CD1c-positive myeloid dendritic cell (primary cell): Measurements from ENCODE around the gene SPOCK1.
"Not testable (repeated sequence)": the region's sequence is repeated elsewhere in the genome, so short reads cannot be mapped to it uniquely, and the experiment has no call there.

ENCODE experiments used
- DNase-seq: peaks from one replicate; pipeline ENCODE4 v3.0.0-alpha.2; 2016; ENCODE audit errors: extremely low spot score

Gene SPOCK1

DNA sequence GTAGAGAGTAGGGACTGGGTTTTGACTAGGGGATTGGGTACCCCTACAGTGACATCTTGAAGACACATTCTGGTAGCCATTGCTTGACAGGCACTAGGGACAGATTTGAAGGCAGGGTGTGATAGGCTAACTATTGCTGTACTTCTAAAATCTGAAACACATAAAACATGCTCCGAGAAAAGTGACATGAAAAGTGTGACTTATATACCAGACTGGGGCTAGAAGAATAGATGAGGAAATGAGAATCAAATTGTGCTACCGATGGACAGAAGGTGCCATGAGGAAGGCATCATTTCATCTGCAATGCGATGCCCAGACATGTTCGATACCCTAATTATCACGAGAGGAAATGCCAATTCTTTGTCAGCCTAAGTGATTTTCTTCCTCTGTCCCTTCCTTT lies 475.8 kb downstream of the SPOCK1 start:
- DNase-seq = no peak

DNA sequence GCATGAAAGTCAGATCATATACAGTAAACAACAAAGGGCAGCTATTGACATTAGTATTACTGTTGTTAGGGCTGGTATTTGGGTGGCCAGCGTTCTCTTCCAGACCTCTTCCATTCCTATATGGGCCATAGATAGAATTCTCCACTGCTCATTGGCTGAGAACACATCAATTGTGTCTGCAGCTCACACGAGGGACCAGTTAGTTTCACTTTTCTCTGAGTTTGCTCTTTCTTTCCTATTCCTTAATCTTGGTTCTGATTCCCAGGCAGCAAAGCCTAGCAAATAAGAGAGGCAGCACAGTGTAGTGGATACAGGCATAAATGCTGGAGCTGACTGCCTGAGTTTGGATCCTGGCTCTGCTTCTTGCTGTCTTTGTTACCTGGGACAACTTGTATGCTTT lies 476.4 kb downstream of the SPOCK1 start:
- no peak for DNase-seq

DNA sequence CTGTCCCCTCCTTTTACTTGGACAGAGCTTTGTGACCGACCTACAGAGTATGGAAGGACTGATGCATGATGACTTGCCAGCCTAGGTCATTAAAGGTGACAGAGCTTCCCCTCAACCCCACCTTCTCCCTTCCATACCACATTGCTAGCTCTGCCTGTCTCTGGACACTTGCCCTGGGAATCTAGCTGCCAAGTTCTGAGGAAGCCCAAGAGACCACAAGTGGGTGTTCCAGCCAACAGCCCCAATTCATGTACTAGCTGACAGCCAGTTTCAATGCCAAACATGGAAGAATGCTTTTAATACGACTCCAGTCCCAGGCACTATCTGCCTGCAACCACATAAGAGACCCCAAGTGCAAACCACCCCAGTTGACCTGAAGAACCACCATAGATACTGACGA lies 477.1 kb downstream of the SPOCK1 start:
- no peak for DNase-seq

DNA sequence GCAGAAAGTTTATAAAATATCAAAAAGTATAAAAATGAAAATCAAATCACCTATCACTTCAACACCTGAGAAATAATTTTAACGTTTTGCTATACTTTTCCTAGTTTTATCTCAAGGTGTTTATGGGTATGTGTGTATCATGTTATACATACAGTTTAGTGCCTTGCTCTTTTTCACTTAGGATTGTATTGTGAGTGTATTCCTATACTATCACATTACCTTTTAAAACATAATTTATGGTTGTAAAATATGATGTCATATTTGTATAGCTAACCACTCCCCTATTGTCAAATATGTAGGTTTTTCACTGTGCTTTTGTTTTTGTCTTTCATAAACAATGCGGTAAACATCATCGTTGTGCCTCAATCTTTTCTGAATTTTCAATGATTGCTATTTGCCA lies 479.9 kb downstream of the SPOCK1 start:
- no peak for DNase-seq

DNA sequence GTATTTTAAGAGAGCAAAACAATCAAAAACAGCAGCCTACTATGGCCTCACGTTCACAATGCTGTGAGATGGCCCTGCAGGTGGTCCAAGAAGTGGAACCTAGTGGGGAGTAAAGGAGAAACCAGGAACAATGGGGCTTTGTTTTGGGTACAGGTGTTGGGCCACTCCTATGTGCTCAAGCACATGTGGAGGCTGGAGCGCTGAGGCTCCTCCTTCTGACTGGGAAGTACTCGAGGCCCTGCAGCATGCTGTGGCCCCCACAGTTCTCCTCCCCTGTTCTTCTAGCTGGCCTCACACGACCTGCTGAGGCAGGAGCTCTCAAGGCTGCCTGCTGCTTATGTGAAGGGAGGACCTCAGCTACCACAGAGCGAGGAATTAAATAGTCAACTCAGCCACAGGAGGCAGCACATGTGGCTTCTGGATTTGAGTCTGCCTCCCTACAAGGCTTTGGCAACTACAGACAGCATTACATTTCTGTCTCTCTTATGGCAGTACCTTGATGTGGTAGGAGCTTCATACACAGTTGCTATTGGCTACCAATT lies 482.3 kb downstream of the SPOCK1 start:
- no peak for DNase-seq

DNA sequence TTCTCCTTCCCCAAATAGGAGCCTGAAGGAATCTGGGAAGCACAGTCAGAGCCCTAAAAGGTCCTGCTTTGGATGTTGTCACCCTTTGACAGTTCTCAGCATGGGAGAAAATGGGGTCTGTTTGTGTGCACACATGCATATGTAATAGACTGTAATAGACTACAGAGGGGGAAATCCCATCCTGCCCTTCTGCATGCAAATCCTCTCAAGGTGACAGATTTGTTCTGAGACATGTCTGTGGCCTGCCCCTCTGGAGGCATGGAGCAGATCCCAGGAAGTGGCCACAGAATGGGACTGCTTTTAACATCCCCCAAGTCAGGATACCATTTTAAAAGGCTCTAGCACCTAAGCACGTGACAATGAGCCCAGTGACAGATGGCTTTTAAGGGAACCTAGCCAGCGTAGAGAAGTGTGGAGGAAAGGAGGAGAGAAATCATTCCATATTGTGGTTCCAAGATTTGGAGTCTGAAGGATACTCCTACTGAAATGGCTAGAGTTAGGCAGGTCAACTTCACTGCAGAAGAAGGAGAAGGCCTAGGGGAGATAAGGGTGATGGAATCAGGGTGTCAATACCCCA lies 483.5 kb downstream of the SPOCK1 start:
- no peak for DNase-seq

DNA sequence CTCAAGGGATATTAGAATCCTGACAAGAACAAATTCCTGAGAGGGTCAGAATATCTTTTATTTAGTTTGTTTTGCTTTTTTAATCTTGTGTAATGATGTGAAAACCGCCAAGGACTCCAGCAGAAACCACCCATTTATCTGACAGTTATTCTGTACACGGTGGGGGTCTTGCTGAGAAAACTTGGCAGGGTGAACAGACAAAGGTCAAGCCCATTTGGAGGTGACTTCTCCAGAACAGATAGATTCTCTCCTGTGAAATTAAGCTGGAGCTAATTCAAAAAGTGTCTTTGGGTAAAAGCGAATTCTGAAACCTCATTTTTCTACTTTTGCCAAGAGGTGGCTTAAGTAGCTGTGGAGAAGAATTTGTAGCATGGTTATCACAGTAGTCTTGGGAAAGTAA lies 484.4 kb downstream of the SPOCK1 start:
- no peak for DNase-seq

DNA sequence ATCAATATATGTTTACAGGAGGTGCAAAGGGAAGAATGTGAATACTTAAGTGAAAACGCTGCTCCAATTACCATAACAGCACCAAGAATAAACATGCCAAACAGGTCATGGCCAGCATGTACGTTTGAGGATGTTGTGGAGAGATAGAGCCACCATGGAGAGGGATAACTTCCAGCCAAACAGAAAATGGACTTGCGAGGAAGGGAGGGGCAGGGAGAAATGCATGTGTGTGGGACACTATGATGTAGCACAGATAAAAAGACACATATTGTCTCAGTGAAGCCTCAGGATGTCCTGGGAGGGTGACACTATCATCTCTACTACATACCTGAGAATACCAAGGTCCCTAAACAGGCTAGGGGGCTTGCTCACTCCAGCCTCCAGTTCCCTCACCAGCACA lies 488.9 kb downstream of the SPOCK1 start:
- no peak for DNase-seq

DNA sequence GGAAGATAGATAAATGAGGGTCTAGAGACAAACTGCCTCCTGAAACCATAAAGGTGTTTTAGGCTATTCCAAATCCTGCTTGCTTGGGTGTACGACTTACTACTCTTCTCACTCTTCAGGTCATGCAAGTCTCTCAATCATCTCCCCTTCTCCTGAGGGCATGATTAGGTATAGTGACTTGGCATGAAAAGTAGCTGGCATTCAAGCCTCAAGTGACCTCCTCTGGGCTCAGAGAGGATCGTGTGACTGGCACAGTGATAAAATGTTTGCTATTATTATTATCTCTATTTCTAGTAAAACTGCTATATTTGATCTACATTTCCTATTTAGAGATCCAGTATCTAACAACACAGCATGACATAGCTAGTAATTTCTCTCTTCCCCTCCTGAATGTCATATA lies 494.8 kb downstream of the SPOCK1 start:
- no peak for DNase-seq

DNA sequence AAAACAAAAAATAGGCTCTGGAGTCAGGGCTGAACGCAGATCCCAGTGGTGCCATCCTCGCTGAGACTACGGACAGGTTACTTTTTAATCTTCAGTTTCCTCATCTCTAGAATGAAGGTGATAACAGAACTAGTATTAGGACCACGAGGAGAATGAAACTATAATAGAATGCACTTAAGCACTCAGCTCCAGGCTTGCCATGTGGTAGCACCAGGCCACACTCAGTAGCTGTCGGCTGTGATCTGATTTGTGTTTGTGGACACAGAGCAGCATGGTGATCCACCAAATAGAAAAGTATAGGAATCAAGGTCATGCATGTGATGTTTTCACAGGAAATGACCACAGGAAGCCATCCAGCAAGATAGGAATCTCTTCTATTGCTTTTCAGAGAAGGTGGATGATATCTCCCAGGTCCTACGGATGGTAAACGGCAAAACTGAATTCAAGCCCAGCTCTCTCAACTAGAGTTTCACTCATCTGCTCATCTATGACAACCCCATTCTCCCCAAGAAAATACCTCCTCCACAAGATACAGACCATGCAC lies 498.0 kb downstream of the SPOCK1 start:
- no peak for DNase-seq

DNA sequence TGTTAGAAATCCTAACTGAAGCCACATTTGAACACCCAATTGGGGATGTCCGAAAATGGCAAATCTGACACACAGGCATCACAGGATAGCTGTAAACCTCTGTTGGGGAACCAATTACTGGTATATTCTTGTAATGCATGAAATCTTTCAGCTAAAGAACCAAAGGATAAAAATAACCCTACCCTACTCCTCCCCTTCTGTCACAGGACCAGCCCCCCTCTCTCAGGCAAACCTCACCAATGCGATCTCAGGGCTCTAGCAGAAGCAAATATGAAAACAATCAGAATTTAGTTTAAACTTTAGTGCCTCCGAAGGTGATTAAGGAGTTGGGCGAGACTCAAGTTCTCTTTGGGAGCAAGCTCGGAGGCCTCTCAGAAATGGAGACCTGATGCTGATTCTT lies 499.3 kb downstream of the SPOCK1 start:
- DNase-seq = no peak

DNA sequence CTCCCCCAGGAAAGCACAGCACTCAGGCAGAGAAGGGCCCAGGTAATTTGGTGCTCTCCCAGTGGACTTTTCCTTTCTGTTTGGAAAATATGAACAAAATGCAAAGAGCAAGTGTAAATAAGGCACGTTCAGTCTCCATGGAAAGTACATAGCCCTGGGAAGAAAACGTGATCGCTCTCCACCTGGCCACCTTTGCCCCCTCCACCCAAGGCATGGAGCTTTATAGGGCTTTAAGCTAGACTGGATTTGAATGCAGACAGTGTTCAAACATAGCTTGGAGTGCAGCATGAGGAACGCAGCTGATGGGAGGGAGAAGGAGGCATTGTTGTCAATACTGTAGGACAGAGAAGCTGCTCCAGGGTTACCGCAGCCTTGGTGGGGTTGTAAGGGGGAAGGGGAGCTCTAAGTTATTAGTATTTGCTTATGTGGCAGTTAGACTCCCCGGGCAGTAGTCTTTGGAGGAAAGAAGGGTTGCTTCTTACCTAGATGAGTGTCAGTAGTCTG lies 500.2 kb downstream of the SPOCK1 start:
- no peak for DNase-seq

DNA sequence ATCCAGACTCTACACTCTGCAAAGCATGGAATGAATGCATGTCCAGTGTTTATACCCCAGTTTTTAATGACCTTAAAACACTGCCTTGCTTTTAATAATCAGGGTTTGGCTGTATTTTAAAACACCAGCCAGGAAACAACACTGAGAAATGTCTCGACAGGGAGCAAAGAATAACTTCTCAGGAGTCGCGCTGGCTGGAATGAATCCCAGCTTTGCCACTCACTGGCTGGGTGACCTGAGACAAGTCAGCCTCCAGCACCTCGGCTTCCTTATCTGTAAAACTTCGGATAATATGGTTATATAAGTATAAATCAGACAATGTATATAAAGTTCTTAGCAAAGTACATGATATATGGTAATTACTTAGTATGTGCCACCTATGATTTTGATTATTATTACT lies 505.0 kb downstream of the SPOCK1 start:
- DNase-seq = no peak

DNA sequence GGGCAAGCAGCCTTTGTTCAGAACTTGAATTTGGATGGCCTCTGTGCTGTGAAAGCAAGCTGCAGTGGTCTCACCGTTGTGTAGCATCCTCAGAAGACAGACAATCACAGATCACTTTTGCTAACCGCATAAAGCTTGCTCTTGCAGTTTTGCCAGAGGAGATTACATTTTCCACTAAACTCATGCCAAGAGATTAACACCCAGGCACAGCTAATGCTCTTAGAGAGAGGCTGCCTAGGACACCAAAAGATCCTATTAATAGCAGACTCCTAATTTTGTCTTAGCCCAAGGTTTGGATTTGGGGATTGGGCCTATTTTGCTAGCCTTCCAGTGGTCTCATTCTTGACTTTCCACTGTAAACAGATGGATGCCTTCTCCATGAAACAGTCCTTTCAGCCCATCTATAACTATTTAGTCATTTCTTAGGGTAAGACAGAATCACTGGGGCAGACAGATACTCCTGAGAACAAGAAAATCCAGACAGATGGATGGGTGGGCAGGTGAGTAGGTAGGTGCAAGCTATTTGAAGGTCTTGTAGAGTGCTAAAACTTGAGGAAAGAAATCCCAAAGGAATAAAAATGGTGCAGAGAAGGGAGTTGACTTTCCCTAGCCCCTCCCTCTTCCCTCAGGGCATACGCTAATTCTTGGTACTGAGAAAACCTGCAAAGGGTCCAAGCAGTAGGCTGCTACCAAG lies 506.2 kb downstream of the SPOCK1 start:
- no peak for DNase-seq

DNA sequence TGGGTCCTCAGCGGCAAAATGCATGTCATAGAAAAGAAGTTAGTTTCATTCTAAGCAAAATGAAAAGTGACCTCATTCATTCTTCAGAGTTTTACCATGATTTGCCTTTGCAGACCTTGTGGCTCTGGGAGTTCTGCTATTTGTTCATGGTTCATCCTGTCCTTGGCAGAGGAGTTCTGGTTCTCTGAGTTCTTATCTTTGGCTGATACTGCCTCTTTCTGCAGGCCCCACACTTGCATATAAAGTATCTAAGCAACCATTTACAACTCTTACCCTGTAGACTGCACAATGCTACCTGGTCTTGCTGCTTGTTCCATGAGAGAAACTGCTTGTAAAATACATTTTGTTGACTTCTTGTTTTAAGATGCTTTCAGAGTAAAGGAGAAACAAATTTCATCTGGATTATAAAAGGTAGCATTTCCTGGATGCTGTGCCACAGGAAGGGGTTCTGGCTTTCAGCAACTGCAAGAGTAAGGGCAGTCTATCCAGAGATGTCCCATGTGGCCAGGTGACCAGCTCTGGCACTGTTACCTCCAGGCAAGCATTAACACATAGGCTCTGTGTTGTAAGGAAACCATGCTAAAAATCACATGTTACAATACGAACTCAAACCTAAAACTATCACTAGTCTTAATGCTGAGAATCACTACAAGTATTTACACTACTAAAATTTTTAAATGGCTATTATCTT lies 513.2 kb downstream of the SPOCK1 start:
- no peak for DNase-seq

DNA sequence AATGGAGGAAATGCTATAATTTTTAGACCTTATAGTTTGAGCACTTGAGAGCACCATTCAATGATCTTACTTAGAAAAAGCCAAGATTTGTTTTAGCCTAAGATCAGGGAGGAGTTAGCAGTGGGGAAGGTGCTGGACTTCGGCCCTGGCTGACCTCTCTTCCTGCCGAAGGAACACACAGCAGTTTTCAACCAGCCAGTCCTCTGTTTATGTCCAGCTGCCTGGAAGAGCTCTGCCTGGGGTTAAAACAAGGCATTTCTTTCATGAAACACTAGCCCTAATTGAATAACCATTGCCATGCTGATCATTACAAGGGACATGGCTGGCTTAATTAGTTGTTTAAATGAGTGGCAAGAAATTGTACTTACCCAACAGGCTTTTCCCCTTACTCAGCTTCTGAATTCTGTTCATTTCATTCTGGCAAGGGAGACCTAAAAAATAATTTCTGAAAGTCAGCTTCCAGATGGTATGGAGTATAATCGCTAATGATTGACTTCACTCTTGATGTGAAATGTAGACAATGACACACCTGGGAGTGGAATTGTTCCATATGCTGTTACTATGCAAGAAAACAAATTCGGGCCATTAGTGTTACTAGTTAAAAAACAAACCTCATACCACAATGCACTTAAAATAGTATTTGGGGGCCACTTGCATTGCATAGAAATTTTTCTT lies 514.2 kb downstream of the SPOCK1 start:
- DNase-seq = no peak

DNA sequence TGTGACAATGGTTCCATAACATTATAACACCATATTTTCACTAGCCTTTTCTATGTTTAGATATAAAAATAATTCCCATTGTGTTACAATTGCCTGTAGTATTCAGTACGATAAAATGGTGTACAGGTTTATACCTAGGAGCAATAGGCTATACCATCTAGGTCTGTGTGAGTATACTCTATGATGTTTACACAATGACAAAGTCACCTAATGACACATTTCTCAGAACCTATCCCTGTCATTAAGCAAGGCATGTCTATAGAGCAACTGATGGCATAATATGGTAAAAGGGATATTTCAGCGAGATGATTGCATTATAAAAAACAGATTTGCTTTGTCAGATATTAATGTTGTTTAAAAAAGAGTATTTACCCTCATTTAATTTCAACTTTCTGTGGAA lies 517.2 kb downstream of the SPOCK1 start:
- no peak for DNase-seq

DNA sequence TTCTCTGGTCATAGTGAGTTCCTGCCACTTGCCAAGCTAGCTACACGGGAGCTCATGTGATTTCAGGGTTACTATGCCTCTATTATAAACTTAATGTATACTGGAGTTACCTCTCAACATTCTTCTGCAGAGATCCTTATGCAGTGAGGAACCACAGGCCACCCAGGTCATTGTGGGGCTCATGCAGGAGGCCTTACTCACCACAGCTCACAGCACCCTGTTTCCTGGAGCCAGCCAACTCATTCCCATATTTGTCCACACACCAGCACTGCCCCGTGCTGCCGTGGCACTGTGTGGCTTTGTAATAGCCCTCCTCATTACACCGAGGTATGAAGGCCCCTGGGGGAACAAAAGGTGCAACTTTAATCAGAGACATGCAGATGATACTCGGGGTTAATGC lies 520.0 kb downstream of the SPOCK1 start:
- no peak for DNase-seq

DNA sequence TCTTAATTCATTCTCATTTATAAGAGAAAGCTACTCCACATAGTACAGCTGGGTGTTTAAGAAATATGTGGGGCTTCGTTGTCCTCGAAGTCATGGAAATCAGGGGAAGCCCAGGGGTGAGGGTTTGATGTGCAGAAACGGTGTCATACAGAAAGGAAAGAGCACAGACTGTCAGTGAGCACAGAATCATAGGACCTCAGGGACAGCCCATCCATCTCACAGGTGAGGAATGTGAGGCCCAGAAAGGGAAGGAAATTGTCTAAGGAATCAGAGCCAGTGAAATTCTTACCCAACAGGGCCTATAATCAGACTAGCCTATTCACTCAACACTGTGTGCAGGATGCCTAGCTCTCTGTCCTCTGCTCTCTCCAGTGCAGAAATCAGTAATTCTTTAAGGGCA lies 535.6 kb downstream of the SPOCK1 start:
- no peak for DNase-seq

DNA sequence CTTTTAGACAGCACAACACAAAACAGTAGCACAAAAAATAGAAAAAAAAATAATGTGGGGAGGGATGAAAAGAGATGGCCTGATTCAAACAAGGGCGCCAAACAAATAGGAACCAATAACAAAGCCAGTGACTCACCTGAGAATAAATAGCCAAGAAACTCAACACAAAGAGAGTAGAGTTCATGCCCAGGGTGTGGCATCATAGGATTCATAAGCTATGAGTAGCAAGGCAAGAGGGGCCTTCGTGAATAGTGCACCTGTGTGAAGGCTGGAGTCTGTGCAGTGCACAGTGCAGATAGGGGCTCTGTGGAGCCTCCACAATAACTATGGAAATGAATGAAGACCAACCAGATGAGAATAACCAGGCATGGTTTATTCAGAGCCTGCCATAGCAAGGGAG lies 541.7 kb downstream of the SPOCK1 start:
- DNase-seq = no peak

DNA sequence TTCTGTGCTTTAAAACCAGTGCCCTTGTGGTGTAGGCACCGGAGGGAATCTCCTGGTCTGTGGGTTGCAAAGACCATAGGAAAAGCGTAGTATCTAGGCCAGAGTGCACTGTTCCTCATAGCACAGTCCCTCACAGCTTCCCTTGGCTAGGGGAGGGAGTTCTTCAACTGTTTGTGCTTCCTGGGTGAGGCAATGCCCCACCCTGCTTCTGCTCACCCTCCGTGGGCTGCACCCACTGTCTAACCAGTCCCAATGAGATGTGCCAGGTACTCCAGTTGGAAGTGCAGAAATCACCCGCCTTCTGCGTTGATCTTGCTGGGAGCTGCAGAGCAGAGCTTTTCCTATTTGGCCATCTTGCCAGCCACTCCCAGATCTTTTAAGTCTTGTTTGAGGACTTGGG lies 545.0 kb downstream of the SPOCK1 start:
- DNase-seq = not testable (repeated sequence)
